K562 (cell line): ENCODE measurements around the gene LRP2. TPM values are rescaled to one million over a fixed set of nuclear protein-coding genes. Genes with fewer than 3 reads are reported as not detected.
A peak's percentile ranks its signal among the peaks of the same experiment; 100 is the strongest.

Experiments used
- ARID3A ChIP-seq: IDR thresholded peaks from 2 replicates; pipeline ENCODE4 v1.6.1; 2012; ENCODE audit warnings: low read depth, low read length, improper control_type of control experiment, borderline replicate concordance
- BCL6 ChIP-seq: fragments of 250-450 bp; sonication (Bioruptor Pico); IDR thresholded peaks from 2 replicates; pipeline ENCODE4 v1.4.0; 2020
- CBX8 ChIP-seq: fragments of 200-600 bp; sonication (generic); IDR thresholded peaks from 2 replicates; pipeline ENCODE4 v1.6.1; 2012; ENCODE audit warnings: borderline replicate concordance, mixed run types, low read depth, mild to moderate bottlenecking, moderate library complexity, mixed read lengths, low read length, control low read depth, inconsistent platforms; ENCODE audit not compliant: poor library complexity, severe bottlenecking; ENCODE audit errors: extremely low read depth
- COPS2 ChIP-seq: fragments of 450-650 bp; conservative IDR thresholded peaks from 2 replicates; pipeline ENCODE4 v1.6.1; 2016; ENCODE audit warnings: mild to moderate bottlenecking, moderate library complexity
- GATA2 ChIP-seq: sonication (generic); formaldehyde crosslinking; IDR thresholded peaks from 2 replicates; pipeline ENCODE4 v1.4.0; 2020; ENCODE audit warnings: mild to moderate bottlenecking, missing genetic modification reagents
- MAFG ChIP-seq: fragments of 450-650 bp; conservative IDR thresholded peaks from 2 replicates; pipeline ENCODE4 v1.6.1; 2016; ENCODE audit warnings: missing genetic modification characterization, missing compliant biosample characterization
- MLLT1 ChIP-seq, 2 experiments: fragments of 450-650 bp; IDR thresholded peaks; 2 replicates each; pipeline ENCODE4 v1.6.1; 2016
- NBN ChIP-seq: fragments of 450-650 bp; IDR thresholded peaks from 2 replicates; pipeline ENCODE4 v1.6.1; 2016; ENCODE audit warnings: low read depth, mild to moderate bottlenecking
- NCOA4 ChIP-seq: fragments of 450-650 bp; IDR thresholded peaks from 2 replicates; pipeline ENCODE4 v1.6.1; 2018; ENCODE audit warnings: mild to moderate bottlenecking; ENCODE audit not compliant: partially characterized antibody
- NFE2L1 ChIP-seq: fragments of 450-650 bp; IDR thresholded peaks from 2 replicates; pipeline ENCODE4 v1.6.1; 2016; ENCODE audit warnings: missing genetic modification characterization, low read depth, mild to moderate bottlenecking, missing compliant biosample characterization, moderate library complexity, borderline replicate concordance
- PRPF4 ChIP-seq: fragments of 200-400 bp; formaldehyde crosslinking; IDR thresholded peaks from one replicate; pipeline ENCODE4 v1.6.1; 2017; ENCODE audit warnings: low read length, low read depth, mild to moderate bottlenecking; ENCODE audit not compliant: insufficient read depth, poor library complexity, severe bottlenecking
- RNF2 ChIP-seq: sonication (generic); IDR thresholded peaks from 2 replicates; pipeline ENCODE4 v1.6.1; 2016
- SMC3 ChIP-seq: conservative IDR thresholded peaks from 2 replicates; pipeline ENCODE4 v1.6.1; 2011; ENCODE audit warnings: low read depth, low read length, improper control_type of control experiment; ENCODE audit not compliant: insufficient read depth
- TFAP4 ChIP-seq: sonication (generic); formaldehyde crosslinking; IDR thresholded peaks from 2 replicates; pipeline ENCODE4 v1.8.0; 2022; ENCODE audit warnings: missing genetic modification reagents, mild to moderate bottlenecking, moderate library complexity, borderline replicate concordance
- TRIM25 ChIP-seq: fragments of 450-650 bp; IDR thresholded peaks from 2 replicates; pipeline ENCODE4 v1.7.0; 2016; ENCODE audit warnings: borderline replicate concordance
- ZNF197 ChIP-seq: fragments of 200-800 bp; sonication (Bioruptor generic); IDR thresholded peaks from 2 replicates; pipeline ENCODE4 v1.6.1; 2016; ENCODE audit warnings: low read depth, missing genetic modification characterization, missing compliant biosample characterization
- ZNF780A ChIP-seq: fragments of 250-450 bp; sonication (Bioruptor Pico); IDR thresholded peaks from 2 replicates; pipeline ENCODE4 v1.5.0; 2021; ENCODE audit warnings: mild to moderate bottlenecking
- polyA plus RNA-seq, 8 experiments: library from polyadenylated mRNA; depleted of rRNA in 4 of 8; stranded (reverse) in 5 of 8; unstranded in 3 of 8; fragments of >200 nt; fragmentation: Nextera tagmentation in 2 of 8; fragmentation: Illumina TruSeq in 1 of 8; extraction: Ambion mirVana in 2 of 8; extraction: Trizol in 1 of 8; gene quantifications; 2 replicates each; pipeline versions ENCODE4 v1.2.1 to v1.2.3, GENCODE V29; 2011 to 2014; ENCODE audit warnings: inconsistent platforms in 1 of 8, missing spikeins in 1 of 8
- total RNA-seq, 7 experiments: library from RNA; depleted of rRNA in 6 of 7; stranded (reverse); fragments of >200 nt in 6 of 7; fragmentation: Illumina TruSeq in 2 of 7; extraction: Trizol in 2 of 7; gene quantifications; 2 replicates each; pipeline versions ENCODE4 v1.2.1 to v1.2.3, GENCODE V29; 2011 to 2021; ENCODE audit warnings: low replicate concordance in 1 of 7

Gene LRP2
- total and polyA plus RNA-seq, 9 of the 15 experiments (the other 6 are each of a cell fraction or from before 2014, with no cell fraction given), result 0.04 to 0.18 (median 0.11) TPM; not detected in 1

GRCh38 chr2:169190197-169190775 is 172.0 kb downstream of the LRP2 start (continued):
- TF ChIP-seq ZNF197 (CRISPR knock-in tag), result no peak
- 0 out of 2 replicates have a peak, but pooled peaks have one; percentile 37 for TF ChIP-seq NBN
- TF ChIP-seq RNF2, result no peak
- no peak for TF ChIP-seq CBX8
- no peak for TF ChIP-seq GATA2 (CRISPR knock-in tag)
- TF ChIP-seq ARID3A, result 0 out of 2 replicates have a peak, but pooled peaks have one; percentile 44
- TF ChIP-seq TFAP4 (CRISPR knock-in tag), result no peak
- TF ChIP-seq MLLT1 (IDR thresholded peaks at IDR 0.05), result no peak
- TF ChIP-seq BCL6, result no peak
- peak; percentile 72 for TF ChIP-seq MAFG
- TF ChIP-seq SMC3, result no peak
- no peak for TF ChIP-seq NFE2L1 (tag)
- TF ChIP-seq COPS2, result no peak
- no peak for TF ChIP-seq NCOA4
- no peak for TF ChIP-seq ZNF780A
- TF ChIP-seq PRPF4, result no peak
- no peak for TF ChIP-seq TRIM25
